Endothelial cell of umbilical vein (primary cell): ENCODE results near the gene MAGI1.

ENCODE experiments used
- EZH2 ChIP-seq: IDR thresholded peaks from 2 replicates; pipeline ENCODE4 v1.6.1; 2012; ENCODE audit warnings: borderline replicate concordance, low read depth, mild to moderate bottlenecking, moderate library complexity, low read length, inconsistent platforms; ENCODE audit not compliant: severe bottlenecking
- FOS ChIP-seq: IDR thresholded peaks from 2 replicates; pipeline ENCODE4 v1.6.1; 2011; ENCODE audit warnings: mild to moderate bottlenecking, low read length, moderate library complexity, borderline replicate concordance; ENCODE audit not compliant: insufficient read depth
- POLR2A ChIP-seq: IDR thresholded peaks from 2 replicates; pipeline ENCODE4 v1.6.1; 2012; ENCODE audit warnings: low read depth, mild to moderate bottlenecking, control low read depth, low read length
- POLR2AphosphoS5 ChIP-seq: IDR thresholded peaks from 2 replicates; pipeline ENCODE4 v1.6.1; 2012; ENCODE audit warnings: low read depth, mild to moderate bottlenecking, control low read depth, low read length, moderate library complexity; ENCODE audit not compliant: insufficient read depth

DNA sequence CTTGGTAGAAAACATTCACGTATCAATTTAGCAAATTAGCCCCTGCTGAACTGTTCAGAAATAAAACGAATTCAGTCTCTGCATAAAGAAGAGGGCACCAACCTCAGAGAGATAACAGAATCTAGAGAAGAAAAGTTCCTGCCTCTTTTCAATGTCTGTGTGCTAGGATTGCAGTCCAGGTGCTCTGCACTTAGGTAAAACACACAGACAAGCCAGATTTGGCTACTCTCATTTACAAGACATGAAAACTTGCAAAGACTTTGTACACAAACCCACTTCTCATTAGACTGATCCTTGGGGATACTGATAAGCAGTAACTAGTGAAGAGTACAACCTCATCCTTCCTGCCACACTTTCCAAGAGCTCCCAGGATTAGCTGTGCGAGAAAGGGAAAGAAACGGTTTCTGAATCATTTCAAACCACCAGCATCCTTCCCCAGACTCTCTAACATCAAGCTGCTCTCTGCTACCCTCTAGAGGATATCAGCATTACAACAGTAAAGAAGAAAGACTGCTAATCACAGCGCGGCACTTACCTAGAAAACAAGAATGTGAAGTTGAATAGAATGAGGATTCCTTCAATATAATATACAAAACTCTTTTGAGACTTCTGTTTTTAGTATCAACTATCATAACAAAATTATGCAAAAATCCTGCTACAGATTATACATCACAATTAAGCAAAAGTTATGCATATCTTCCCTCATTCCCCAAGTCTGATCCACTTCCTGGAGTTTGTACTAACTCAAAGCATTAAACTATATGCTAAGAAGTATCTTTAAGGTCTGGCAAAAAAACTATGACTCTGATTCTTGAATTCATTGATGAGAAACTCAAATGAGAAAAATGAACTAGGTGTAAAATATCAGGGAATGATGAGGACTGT, 306.4 kb downstream of the MAGI1 start:
- TF ChIP-seq POLR2AphosphoS5: no peak
- no peak for TF ChIP-seq POLR2A
- TF ChIP-seq EZH2: no peak
- TF ChIP-seq FOS: no peak
